GM12891 (cell line): ENCODE data around the gene RAB38.

Experiments used
- PAX5 ChIP-seq: IDR thresholded peaks from 2 replicates; pipeline ENCODE4 v1.6.1; 2011; ENCODE audit warnings: low read length, moderate library complexity, mild to moderate bottlenecking; ENCODE audit not compliant: insufficient read depth, severe bottlenecking
- POLR2A ChIP-seq: IDR thresholded peaks from 2 replicates; pipeline ENCODE4 v1.6.1; 2011; ENCODE audit warnings: low read depth, low read length, control low read depth
- POLR2AphosphoS5 ChIP-seq: IDR thresholded peaks from 2 replicates; pipeline ENCODE4 v1.6.1; 2011; ENCODE audit warnings: low read depth, low read length, control low read depth
- POU2F2 ChIP-seq: IDR thresholded peaks from 2 replicates; pipeline ENCODE4 v1.6.1; 2011; ENCODE audit warnings: low read depth, mild to moderate bottlenecking, control low read depth, low read length, moderate library complexity
- SPI1 ChIP-seq: IDR thresholded peaks from 2 replicates; pipeline ENCODE4 v1.6.1; 2011; ENCODE audit warnings: low read depth, low read length, control low read depth

- TF ChIP-seq POU2F2 (no peak), POLR2A (no peak), PAX5 (no peak), POLR2AphosphoS5 (no peak), SPI1 (no peak)
Measured at GRCh38 chr11:88204353-88204752, 29.1 kb upstream of the RAB38 start.
